ENCODE data around the gene AMN1.
"Not testable (repeated sequence)": the region's sequence is repeated elsewhere in the genome, so short reads cannot be mapped to it uniquely, and the experiment has no call there.

- not testable (repeated sequence) for TF ChIP-seq CTCF (optimal IDR thresholded peaks at IDR 0.05 in 1 of 3, IDR thresholded peaks at IDR 0.05 in 1 of 3, conservative IDR thresholded peaks at IDR 0.05 in 1 of 3; ENCODE audit: extremely low read depth in 1 of 3, insufficient read depth in 2 of 3, low read length in 3 of 3); EZH2 (IDR thresholded peaks at IDR 0.05; ENCODE audit: low read length)
Observed at GRCh38 chr12:31689921-31690320, 38.9 kb downstream of the AMN1 start.

Measured in keratinocyte (primary cell).